ENCODE results near the gene MPP1.

GRCh38 chrX:154732421-154733065 lies 72.7 kb downstream of the MPP1 start:
- TF ChIP-seq SP1 (CRISPR knock-in tag; IDR thresholded peaks at IDR 0.05) (no peak), ZNF24 (IDR thresholded peaks at IDR 0.05) (no peak), MXI1 (IDR thresholded peaks at IDR 0.05; ENCODE audit: low read depth, low read length) (no peak), KLF1 (tag; IDR thresholded peaks at IDR 0.05) (no peak), TAF15 (IDR thresholded peaks at IDR 0.05; ENCODE audit: low read depth, low read length) (no peak), NONO (IDR thresholded peaks at IDR 0.05; ENCODE audit: low read depth in 2 of 2, low read length in 1 of 2) (no peak), ZNF239 (CRISPR knock-in tag; IDR thresholded peaks at IDR 0.05) (no peak), POLR2AphosphoS5 (IDR thresholded peaks at IDR 0.05; ENCODE audit: control insufficient read depth, insufficient read depth, low read depth, low read length) (no peak), SMARCB1 (IDR thresholded peaks at IDR 0.05; ENCODE audit: insufficient read length, low read depth) (no peak), FOXP1 (CRISPR knock-in tag; IDR thresholded peaks at IDR 0.05) (no peak), HNRNPL (IDR thresholded peaks at IDR 0.05; ENCODE audit: low read depth, low read length) (no peak), USF2 (CRISPR knock-in tag; IDR thresholded peaks at IDR 0.05) (no peak)
